SU-DHL-6 (cell line): ENCODE data around the gene SH3BP2.

Source experiments
- CTCF ChIP-seq: fragments of 200-600 bp; sonication (generic); IDR thresholded peaks from one replicate; pipeline ENCODE4 v1.5.1; 2017; ENCODE audit warnings: antibody characterized with exemption, mild to moderate bottlenecking, low read length, moderate library complexity; ENCODE audit not compliant: insufficient read depth, poor library complexity, severe bottlenecking
- EZH2phosphoT487 ChIP-seq: fragments of 200-600 bp; sonication (generic), shearing (Covaris generic); conservative IDR thresholded peaks from 2 replicates; pipeline ENCODE4 v1.6.1; 2018; ENCODE audit warnings: mild to moderate bottlenecking, antibody characterized with exemption, low read length, moderate library complexity, mixed read lengths

DNA sequence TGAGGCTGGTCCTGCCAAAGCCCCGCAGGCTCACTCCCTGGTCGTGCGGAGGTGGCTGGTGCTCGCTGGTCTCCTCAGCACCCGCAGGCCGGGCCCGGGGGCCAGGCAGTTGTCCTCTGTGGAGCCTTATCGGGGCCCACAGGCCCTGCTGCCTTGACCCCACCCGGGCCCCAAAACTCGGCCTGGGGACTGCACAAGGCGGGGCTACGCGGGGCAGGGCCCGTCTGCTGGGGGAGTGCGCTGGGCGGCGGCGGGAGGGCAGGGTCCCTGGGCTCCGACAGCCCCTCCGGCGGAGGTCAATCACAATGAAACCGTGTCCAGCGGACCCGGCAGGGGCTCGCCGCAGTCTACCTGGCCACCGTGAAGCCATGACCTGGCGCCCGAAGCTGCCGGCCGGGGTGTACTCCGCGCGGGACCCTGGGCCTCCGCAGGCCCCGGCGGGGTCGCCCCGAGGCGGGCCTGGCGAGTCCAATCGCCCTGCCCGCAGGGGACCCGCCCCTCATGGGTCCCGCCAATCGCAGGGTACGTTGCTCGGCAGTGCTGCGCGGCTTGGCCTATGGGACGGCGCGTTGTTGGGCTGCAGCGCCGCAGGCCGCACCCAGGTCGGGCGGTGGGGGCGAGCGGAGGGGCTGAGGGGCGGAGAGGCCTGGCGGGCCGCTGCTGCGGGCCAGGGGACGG lies 50.5 kb downstream of the SH3BP2 start, which contains the start of gene ADD1:
- TF ChIP-seq CTCF = no peak
- no peak for TF ChIP-seq EZH2phosphoT487
